NCI-H1105 (cell line): ENCODE data around the gene UGT1A7.

Experiments
- DNase-seq: peaks from one replicate; lab custom pipeline; 2025; lab: John Stamatoyannopoulos, UW

UGT1A7 gene

GRCh38 chr2:233817995-233818638 lies 136.4 kb downstream of the UGT1A7 start:
- DNase-seq = no peak

- DNase-seq = no peak
These were observed 137.2 kb downstream of the UGT1A7 start for GRCh38 chr2:233818639-233819621.

GRCh38 chr2:233819884-233820773 lies 138.4 kb downstream of the UGT1A7 start:
- no peak for DNase-seq

GRCh38 chr2:233820774-233821105 lies 139.0 kb downstream of the UGT1A7 start:
- DNase-seq = no peak

- no peak for DNase-seq
These were observed 139.5 kb downstream of the UGT1A7 start for GRCh38 chr2:233821196-233821595.

- DNase-seq = no peak
These were observed 140.0 kb downstream of the UGT1A7 start for GRCh38 chr2:233821709-233822100.

- no peak for DNase-seq
These were observed 140.5 kb downstream of the UGT1A7 start for GRCh38 chr2:233822101-233822771.
